Spleen (tissue), 7 donors: ENCODE measurements around the gene DNAH9.

ENCODE experiments used
- POLR2A ChIP-seq, 3 donors: fragments of 450-650 bp; IDR thresholded peaks; one replicate each; pipeline ENCODE4 v1.5.1; 2017; ENCODE audit warnings: antibody characterized with exemption in 3 of 3, mild to moderate bottlenecking in 1 of 3
- POLR2AphosphoS5 ChIP-seq, 3 donors: sonication (generic); formaldehyde crosslinking; IDR thresholded peaks; one replicate each; pipeline ENCODE4 v1.5.1; 2017; ENCODE audit warnings: antibody characterized with exemption in 3 of 3
- TF ChIP-seq, protein P1 (sequence below), 11 experiments: fragments of 200-600 bp in 7 of 11; fragments of 450-650 bp in 4 of 11; sonication (generic) in 4 of 11; IDR thresholded peaks in 8 of 11; conservative IDR thresholded peaks in 3 of 11; 1 replicate in 7 of 11; 2 replicates in 4 of 11; pipeline versions ENCODE4 v1.4.0 to v1.8.0; 2016 to 2021; ENCODE audit warnings: antibody characterized with exemption in 11 of 11, inconsistent platforms in 4 of 11, mild to moderate bottlenecking in 1 of 11
- donor health status: DM: no; HTN: no; CAD: no; lungs with moderate emphysema.
- donor health status: DM: no; HTN: no; CAD: no.
- donor health status: DM: no; HTN: no; CAD: no.

DNA sequence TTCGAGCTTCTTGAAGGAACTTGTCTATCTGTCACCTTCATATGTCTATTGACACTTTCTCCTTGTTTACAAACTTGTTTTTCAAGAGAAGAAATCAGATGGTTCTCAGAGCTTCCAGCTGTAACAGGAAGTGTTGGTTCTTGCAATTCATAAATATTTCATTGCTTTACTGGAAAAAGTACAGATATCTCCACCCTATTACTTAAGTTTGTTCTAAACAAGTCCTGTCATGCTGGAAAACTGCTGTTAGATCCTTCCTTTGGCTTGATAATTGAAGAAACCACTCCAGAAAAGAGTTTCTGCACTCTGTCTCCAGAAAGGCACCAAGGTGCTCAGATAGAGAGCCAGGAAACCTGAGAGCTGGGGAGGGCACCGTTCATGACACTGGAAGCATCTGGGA is 181.6 kb downstream of the DNAH9 start:
- TF ChIP-seq POLR2A (IDR thresholded peaks at IDR 0.05) = no peak
- TF ChIP-seq POLR2AphosphoS5 (IDR thresholded peaks at IDR 0.05) = no peak
- TF ChIP-seq, protein P1, sequence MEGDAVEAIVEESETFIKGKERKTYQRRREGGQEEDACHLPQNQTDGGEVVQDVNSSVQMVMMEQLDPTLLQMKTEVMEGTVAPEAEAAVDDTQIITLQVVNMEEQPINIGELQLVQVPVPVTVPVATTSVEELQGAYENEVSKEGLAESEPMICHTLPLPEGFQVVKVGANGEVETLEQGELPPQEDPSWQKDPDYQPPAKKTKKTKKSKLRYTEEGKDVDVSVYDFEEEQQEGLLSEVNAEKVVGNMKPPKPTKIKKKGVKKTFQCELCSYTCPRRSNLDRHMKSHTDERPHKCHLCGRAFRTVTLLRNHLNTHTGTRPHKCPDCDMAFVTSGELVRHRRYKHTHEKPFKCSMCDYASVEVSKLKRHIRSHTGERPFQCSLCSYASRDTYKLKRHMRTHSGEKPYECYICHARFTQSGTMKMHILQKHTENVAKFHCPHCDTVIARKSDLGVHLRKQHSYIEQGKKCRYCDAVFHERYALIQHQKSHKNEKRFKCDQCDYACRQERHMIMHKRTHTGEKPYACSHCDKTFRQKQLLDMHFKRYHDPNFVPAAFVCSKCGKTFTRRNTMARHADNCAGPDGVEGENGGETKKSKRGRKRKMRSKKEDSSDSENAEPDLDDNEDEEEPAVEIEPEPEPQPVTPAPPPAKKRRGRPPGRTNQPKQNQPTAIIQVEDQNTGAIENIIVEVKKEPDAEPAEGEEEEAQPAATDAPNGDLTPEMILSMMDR (IDR thresholded peaks at IDR 0.05 in 8 of 11, conservative IDR thresholded peaks at IDR 0.05 in 3 of 11) = no peak
